ENCODE data around the gene ZMIZ1. TPM values are rescaled to one million over a fixed set of nuclear protein-coding genes. Genes with fewer than 3 reads are reported as not detected.

ZMIZ1 gene
- total RNA-seq, 1 donor from 2014 or later = 50.1 TPM

DNA sequence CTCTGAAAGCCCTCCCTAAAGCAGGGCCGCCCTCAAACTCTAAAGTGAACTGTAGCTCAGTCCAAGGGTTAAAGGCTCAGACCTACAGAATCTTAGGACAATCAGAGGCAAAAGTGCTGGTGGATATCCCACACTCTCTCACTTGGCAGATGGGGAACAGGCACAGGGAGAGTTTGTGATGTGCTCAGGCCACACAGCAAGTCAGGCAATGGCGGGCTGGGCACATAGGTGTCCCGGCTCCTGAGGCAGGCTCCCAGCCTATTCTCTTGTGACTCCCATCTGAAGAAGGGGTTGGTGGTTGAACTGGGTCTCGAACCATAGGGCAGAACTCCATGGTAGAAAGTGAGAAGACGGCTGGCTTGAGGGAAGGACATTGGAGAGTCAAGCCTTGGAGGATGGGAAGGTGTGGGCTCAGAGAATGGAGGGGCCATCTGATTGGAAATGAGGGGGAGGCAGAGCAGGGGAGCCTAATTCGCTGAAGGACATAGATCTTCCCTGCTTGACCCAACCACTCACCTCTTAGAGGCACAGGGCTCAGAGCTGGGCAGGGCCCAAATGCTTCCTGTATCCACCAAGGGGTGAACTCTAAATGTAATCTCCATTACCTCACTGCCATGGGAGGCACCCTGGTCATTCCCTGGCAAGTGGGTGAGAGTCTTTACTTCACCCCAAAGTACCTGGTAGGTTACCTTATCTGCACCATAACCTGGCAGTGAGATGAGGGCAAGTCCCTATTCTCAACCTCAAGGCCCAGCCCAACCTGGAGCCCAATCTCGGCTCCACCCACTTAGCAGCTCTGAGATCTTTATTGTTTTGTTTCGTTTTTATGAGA lies 4.9 kb upstream of the ZMIZ1 start:
- DNase-seq (ENCODE audit: extremely low read depth, low read depth, low spot score) = no peak

- no peak for DNase-seq (ENCODE audit: extremely low read depth, low read depth, low spot score)
Measured at GRCh38 chr10:79065091-79065551, 3.6 kb upstream of the ZMIZ1 start.

- no peak for DNase-seq (ENCODE audit: extremely low read depth, low read depth, low spot score)
Measured at GRCh38 chr10:79065853-79066252, 2.9 kb upstream of the ZMIZ1 start.

DNA sequence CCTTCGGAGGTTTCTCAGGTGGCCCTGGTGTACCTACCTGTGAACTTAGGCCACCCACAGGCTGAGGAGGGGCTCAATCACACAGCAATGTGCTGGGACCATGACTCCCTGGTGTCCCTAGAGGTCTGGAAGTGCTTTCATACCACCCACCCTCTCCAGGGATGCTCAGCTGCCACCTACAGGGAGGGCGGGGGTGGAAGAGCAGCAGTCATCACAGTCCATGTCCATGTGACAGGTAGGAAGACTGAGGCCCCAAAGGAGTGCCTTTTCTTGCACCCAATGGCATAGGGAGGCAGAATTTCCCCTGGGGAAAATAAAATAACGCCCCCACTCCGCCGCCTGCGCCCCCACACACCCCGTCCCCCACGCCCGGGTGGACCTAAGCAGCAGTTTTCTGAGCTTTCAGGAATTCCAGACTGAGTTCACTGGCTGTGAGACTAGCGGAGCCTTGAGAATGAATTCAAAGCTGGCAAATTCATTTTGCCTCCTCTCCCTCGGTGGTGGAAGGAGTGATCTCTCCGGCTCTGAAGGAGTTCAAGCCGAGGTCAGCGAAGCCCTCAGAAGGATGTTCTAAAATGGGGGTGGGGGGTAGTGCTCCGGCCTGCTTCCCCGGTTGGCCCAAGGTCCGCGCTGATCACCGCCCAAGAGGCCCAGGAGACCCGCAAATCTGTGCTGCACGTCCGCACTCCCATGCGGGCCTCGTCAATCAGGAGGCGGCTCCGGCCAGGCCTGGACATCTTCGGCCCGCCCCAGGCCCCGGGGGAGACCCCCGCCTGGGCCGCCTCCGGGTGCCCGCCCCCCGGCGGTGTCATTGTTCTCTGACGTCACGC lies 2.1 kb upstream of the ZMIZ1 start:
- no peak for DNase-seq (ENCODE audit: extremely low read depth, low read depth, low spot score)

GRCh38 chr10:79067241-79068202 lies 1.2 kb upstream of the ZMIZ1 start:
- no peak for DNase-seq (ENCODE audit: extremely low read depth, low read depth, low spot score)

DNA sequence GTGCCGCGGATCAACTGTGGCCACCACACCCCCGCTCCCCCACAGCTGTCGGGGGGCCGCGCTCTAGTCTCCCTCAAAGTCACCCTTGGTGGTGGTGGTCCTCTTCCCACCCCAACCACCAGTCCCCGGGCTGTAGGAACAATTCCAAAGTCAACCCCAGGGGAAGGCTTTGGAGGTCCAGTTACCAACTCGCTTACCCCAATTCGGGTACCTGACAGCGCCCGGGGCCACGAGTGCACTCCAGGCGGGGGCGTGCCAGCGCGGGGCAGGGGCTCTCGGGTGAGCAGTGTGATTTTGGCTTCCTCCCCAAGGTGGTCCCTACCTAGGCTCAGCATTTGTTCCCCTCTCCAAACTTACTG lies 584 bp upstream of the ZMIZ1 start:
- no peak for DNase-seq (ENCODE audit: extremely low read depth, low read depth, low spot score)

- no peak for DNase-seq (ENCODE audit: extremely low read depth, low read depth, low spot score)
Measured at GRCh38 chr10:79069325-79070080, 737 bp downstream of the ZMIZ1 start.

DNA sequence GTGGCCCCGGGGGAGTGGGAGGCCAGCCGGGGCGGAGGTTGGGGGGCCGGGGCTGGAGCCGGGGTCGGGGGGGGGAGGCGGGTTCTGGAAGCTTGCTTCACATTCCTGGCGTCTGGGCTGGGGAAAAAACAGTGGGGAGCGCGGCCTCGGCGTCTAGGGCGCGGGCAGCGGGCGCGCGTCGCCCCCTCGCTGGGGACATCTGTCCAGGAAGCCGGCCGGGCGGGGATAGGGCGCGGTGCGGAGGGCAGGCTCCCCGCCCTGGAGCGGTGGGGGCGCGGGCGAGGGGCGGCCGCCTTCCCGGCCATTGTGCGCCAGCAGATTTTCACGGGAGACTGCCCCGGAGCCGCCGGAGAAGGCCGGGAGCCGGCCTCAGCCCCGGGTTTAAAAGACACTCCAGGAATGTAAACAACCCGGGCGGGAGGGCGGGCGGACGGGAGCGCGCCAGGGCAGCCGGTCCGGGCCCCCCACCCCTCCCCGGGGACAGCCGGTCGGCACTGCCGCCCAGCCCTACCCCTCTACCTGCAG lies 1.4 kb downstream of the ZMIZ1 start:
- no peak for DNase-seq (ENCODE audit: extremely low read depth, low read depth, low spot score)

DNA sequence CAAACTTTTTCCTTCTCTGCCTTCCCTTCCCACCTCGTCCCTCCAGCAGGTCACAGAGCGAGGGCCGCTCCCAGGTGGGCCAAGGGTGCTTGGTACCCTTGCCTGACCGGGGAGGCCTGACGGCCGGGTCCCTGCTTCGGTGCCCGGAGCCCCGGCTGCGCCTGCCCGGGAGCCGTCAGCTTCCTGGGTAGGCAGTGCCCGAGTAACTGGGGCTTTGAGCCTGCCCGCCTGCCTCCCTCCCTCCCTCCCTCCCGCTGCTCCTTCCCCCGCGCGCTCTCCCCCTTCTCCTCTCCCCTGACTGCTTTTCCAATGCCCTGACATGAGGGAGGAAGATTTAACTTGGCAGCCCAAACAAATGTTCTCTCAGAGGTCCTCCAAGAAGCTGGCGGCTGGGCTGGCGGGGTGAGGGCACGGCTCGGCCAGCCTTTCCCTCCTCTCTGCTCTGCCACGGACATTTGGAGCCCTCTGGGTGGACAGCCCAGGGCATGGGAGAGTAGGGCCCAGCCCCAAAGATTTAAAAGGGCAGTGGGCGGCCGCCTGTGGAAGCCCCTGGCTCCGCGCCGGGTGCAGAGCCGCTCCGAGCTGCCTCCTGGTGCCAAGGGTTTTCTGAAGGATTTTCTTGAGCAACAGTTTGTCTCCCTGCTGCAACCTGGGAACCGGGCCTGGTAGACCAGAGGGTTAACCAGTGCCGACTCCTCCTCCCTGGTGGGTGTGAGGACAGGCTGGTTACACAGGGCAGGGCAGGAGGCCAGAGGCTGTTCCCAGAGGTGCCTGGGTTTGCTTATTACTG lies 2.0 kb downstream of the ZMIZ1 start:
- no peak for DNase-seq (ENCODE audit: extremely low read depth, low read depth, low spot score)

DNA sequence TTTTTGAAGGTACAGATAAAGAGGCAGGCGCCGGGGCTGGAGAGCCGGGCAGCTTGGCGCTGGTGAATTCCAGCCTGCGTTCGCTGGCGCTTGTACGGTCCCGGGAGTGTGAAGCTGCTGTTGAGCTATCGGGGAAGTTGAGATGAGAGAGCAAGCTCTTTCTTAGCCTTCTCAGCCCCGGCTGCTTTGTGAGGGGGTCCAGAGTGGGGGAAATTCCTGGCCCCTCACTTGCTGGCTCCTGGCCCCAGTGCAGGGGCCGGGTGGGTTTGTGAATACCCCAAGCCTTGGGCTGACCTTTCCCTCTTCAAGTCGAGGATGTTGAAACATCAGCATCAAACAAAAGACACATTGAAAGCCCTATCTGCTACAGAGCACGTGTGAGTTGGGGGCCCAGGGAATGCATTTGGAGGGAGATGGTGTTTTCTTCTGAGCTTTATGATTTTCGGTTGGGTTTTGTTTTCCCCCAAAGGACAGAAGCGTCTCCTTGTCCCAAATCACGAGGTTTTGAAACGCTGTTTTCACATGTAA lies 2.7 kb downstream of the ZMIZ1 start:
- DNase-seq (ENCODE audit: extremely low read depth, low read depth, low spot score) = no peak

DNA sequence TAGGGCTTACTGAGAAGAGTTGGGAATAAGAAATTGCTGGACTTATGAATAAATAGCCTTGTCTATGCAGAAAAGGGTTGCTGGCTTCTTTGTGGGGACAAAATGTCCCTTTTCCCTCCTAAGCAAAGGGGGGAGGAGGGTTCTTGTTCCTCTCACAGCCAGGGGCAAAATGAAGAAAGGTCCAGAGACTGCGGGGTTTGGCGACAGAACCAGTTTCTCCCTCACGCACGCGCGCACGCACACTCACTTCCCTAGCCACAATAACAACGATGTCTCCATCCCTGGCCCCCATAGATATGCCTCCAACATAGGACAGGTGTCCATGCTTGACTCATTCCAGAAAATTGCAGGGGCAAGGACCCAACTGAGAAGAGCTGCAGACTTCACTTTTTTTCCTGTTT lies 3.3 kb downstream of the ZMIZ1 start:
- no peak for DNase-seq (ENCODE audit: extremely low read depth, low read depth, low spot score)

- no peak for DNase-seq (ENCODE audit: extremely low read depth, low read depth, low spot score)
Measured at GRCh38 chr10:79072994-79073645, 4.4 kb downstream of the ZMIZ1 start.

DNA sequence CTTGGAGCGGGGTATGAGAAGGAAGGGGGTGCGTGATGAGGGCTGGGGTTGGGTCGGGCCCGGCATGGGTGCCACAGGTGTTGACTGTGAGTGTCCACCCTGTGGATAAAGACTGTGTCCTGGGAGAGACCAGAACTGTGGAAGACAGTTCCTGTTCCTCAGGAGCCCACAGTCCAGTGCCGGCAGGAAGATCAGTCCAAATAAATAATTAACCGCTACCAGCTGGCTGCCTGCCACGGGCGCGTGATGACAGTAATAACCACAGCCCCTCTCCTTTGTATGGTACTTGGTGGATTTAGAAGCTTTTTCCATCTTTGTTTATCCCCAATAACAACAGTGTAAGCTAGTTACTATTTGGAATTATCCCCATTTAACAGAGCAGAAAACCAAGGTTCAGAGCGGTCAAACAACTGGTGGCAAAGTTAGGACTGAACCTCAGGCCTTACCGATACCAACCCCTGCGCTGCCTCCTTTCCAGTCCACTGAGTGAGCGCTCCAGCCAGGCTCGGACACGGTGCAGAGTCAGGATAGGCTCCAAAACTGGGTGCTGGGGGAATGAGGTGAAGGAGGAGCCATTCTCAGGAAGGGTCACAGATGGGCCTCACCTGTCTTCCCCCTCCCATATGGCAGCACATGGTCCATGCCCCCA lies 5.1 kb downstream of the ZMIZ1 start:
- no peak for DNase-seq (ENCODE audit: extremely low read depth, low read depth, low spot score)

DNA sequence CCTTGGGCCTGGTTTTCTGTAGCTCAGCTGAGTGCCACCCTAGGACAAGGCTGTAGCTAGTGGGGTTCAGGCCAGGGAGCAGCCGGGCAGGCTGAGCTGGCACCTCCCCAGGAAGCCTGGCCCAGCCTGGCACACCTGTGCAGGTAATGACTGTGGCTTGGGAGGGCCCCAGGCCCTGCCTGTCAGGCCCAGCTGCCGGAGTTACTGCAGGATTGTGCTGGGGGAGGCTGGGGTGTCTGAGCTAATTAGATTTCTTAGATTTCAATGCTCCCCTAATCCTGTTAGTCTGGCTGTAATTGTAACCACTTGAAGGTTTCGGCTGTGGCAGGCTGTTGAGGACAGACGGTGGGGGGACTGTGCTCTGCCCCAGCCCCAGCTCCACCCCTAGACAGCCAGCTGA lies 6.0 kb downstream of the ZMIZ1 start:
- DNase-seq (ENCODE audit: extremely low read depth, low read depth, low spot score) = no peak

- no peak for DNase-seq (ENCODE audit: extremely low read depth, low read depth, low spot score)
Measured at GRCh38 chr10:79075418-79075817, 6.7 kb downstream of the ZMIZ1 start.

DNA sequence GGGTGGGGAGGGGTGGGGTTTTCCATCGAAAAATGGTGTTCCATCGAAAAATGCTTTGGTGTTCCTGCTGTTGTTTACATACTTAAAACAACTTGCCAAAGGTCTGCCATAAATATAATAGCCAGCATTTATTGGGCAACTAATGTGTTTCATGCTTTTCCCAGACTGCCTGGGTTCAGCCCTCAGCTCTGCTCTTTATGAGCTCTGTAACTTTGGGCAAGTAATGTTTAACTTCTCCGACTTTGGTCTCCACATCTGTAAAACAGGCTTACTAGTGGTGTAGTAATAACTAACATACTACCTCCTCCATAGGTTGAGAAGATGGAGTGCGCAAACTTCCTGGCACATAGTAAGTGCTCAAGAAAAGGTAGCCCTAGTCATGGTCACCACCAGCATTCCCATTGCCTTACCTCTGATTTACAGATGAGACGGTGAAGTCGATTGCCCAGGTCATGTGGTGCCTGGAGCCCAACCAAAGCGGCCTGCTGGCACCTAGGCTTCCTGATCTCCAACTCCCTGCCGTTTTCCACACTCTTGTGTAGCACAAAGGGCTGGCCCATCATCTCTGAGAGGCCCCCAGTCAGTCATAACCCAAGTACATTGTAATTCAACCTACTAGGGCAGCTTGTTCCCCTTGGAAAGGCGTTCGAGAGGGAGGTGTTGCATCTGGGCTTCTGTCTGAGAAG lies 8.9 kb downstream of the ZMIZ1 start:
- DNase-seq (ENCODE audit: extremely low read depth, low read depth, low spot score) = no peak

GRCh38 chr10:79078367-79079053 lies 9.7 kb downstream of the ZMIZ1 start:
- no peak for DNase-seq (ENCODE audit: extremely low read depth, low read depth, low spot score)
